ENCODE data around the gene SHANK3. TPM values are rescaled to one million over a fixed set of nuclear protein-coding genes. Genes with fewer than 3 reads are reported as not detected.
"Not testable (repeated sequence)": the region's sequence is repeated elsewhere in the genome, so short reads cannot be mapped to it uniquely, and the experiment has no call there.

Gene SHANK3
- total and polyA plus RNA-seq, 2 of the 4 experiments (the other 2 are of a cell fraction), result 0.18 to 1.5 TPM

- H3K27ac ChIP-seq (ENCODE audit: insufficient read depth, low read length); H2BK15ac ChIP-seq (ENCODE audit: low read depth, low read length); H3K56ac ChIP-seq (ENCODE audit: extremely low read depth, insufficient read depth, low read length); H3K4me3 ChIP-seq (ENCODE audit: insufficient read depth, low read depth, low read length); H2BK20ac ChIP-seq (ENCODE audit: low read depth, low read length); H4K91ac ChIP-seq (ENCODE audit: insufficient read depth, low read depth, low read length); H3K9me3 ChIP-seq (ENCODE audit: control insufficient read depth, insufficient read depth, low read length); in situ Hi-C loops (cut with MboI; ENCODE audit: low sequenced_read_pairs); H2BK5ac ChIP-seq (ENCODE audit: low read depth, low read length, poor library complexity, severe bottlenecking); H3K27me3 ChIP-seq (ENCODE audit: control insufficient read depth, insufficient read depth, low read length); H3K4me1 ChIP-seq (ENCODE audit: control insufficient read depth, insufficient read depth, low read length); H4K20me1 ChIP-seq (ENCODE audit: insufficient read depth, low read length); H3K4ac ChIP-seq (ENCODE audit: low read depth, low read length); ATAC-seq (ENCODE audit: low read depth); CTCF ChIA-PET; H3K18ac ChIP-seq (ENCODE audit: low read depth, low read length); H2BK120ac ChIP-seq (ENCODE audit: low read depth, low read length); H3K9me1 ChIP-seq (ENCODE audit: insufficient read depth, low read length); H4K8ac ChIP-seq (ENCODE audit: low read depth in 2 of 2, low read length in 2 of 2); H4K5ac ChIP-seq (ENCODE audit: low read depth, low read length); H3K9ac ChIP-seq (ENCODE audit: low read depth, low read length); H3K4me2 ChIP-seq (ENCODE audit: low read depth, low read length); H2AK9ac ChIP-seq (replicated peaks; ENCODE audit: low read depth, low read length, poor library complexity); dilution Hi-C loops (cut with HindIII; ENCODE audit: low sequenced_read_pairs, unreplicated experiment); H3K36me3 ChIP-seq (ENCODE audit: control insufficient read depth, insufficient read depth, low read length); DNase-seq; BruUV-seq (replicated peaks); H2AK5ac ChIP-seq (ENCODE audit: low read depth, low read length); H3K23ac ChIP-seq (ENCODE audit: low read depth, low read length); H2AFZ ChIP-seq (replicated peaks; ENCODE audit: low read length, poor library complexity); H3K14ac ChIP-seq (replicated peaks; ENCODE audit: low read depth, low read length); intact Hi-C loops (cut with micrococcal nuclease); POLR2A ChIA-PET (ENCODE audit: unreplicated experiment); H3K79me1 ChIP-seq (ENCODE audit: low read depth in 1 of 2, low read length in 2 of 2): not testable (repeated sequence)
- WGBS, 2 experiments (ENCODE audit: extremely low coverage in 2 of 2, insufficient read length in 1 of 2), result 83% methylated on average over 2 of the region's 7 CpGs; no CpG with 5 or more reads in 1 of the 2 experiments
Observed at GRCh38 chr22:50659711-50660110, 12.9 kb upstream of the SHANK3 start.

Data from IMR-90 (cell line).